Measurements from ENCODE around the gene HTR7.

The HTR7 gene

GRCh38 chr10:90740265-90740664, 117.6 kb downstream of the HTR7 start:
- no peak for DNase-seq (ENCODE audit: low read depth)

- DNase-seq (ENCODE audit: low read depth) = no peak
These were observed 119.0 kb downstream of the HTR7 start for GRCh38 chr10:90738885-90739284.

DNA sequence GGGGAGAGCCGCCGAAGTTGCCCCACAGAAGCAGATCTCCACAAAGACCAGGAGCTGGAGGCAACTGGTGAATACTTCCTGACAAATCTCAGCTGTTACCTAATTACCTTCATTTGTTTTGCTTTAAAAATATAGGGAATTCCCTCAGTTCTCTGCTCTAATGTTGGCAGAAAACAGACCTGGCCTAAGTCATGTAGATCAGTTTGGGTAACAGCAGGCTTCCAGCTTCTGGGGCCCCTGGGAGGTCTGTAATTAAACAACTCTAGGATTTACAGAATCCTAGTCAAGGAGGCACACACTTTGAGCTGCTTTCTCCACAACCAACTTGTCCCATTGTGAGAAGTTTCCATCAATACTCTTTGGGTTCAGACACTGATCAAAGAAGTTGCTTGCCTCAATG, 123.4 kb downstream of the HTR7 start:
- DNase-seq (ENCODE audit: low read depth) = no peak

DNA sequence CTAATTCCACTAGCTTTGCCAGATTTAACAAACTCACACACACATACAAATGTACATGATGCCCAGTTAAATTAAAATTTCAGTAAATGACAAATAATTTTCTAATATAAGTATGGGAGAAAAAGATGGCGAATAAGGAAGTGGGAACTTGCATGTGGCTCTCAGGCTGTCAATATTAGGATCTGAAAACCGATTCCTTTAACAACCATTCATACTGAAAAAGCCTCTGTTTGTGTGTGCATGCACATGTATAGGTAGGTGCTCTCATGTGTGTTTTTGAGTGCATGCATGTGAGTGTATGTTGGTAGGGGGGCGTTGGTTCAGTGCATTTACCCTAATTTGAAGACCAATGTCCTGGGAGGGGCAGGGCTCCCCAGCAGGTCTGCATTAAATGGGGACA, 125.3 kb downstream of the HTR7 start:
- no peak for DNase-seq (ENCODE audit: low read depth)

DNA sequence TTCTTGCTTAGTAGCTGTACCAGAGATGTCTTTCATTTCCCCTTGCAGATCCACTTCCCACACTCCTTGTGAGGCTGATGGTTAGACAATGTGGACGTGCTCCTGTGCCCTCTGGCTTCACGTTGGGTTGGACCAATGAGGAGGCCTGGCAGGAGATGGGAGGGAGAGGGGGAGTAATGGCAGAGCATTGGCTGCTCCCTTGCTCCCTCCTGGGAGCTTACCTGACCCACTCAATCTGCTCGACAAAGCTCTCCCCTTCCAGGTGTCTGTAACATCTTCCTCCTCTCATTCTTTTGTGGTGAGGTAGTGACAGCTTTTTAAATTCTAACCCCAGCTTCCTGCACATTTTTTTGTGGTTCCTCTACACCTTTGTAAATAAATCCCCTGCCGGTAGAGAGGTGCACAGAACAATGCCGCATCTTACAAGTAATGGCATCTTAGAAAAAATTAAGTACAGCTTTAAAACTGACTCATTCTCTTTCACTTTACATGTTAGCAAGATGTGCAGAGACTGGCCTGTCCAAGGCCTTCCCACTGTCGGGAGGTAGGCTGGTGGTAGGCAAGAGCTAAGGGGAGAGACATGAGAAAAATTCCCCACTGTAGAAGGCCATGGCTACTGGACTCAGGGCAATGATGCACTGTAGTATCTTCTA, 134.3 kb downstream of the HTR7 start:
- DNase-seq (ENCODE audit: low read depth) = no peak

DNA sequence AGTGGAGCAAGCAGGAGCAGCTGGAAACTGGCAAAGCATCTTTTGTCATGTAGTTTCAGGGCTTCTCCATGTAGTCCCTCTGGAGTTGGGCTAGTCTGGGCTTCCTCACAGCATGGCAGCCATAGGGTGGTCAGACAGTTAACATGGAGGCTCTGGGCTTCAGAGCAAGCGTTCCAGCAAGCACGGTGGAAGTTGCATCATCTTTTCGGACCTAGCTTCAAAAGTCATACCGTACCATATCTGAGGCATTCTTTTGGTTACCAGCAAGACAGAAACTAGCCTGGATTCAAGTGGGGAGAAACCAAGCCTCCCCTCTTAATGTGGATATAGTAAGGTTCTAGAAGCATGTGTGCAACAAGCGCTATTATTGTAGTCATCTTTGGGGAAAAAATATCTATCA, 135.0 kb downstream of the HTR7 start:
- no peak for DNase-seq (ENCODE audit: low read depth)

GRCh38 chr10:90718182-90718581, 139.7 kb downstream of the HTR7 start:
- peak; percentile 13 for DNase-seq (ENCODE audit: low read depth)

DNA sequence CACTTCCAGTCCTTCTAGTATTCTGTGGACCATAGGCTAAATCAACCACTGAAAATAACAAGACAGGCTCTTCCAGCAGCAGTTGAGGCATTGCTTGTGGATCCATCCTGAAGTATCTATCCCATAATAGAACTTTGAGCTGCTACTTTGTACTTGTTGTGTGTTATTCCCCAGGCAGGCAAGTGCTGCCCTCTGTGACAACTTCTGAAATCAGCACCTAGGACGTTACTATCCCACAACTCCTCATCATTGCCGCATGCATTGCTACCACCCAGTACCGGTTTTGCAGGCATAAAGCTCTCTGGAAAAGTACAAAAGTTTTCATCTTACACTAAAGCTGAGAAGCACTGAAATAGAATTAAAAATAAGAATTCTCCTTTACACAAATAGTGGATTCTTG, 145.3 kb downstream of the HTR7 start:
- no peak for DNase-seq (ENCODE audit: low read depth)

DNA sequence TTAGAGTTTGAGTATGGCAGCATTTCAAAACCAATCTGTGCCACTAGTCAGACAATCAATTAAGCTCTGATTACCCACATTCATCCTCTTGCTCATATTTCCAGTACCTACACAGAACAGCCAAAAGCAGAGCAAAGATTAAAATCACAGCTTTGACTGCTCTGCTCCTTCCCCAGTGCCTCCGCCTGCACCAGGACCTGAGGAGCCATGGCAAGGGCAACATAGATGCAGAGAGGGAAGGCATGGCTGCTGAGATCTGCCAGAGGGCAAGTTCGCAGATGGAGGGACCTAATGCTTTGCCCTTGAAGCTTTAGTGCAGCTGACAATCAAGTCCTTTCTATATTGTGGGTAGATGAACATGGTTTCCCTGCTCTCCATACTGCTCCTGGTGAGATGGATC, 148.1 kb downstream of the HTR7 start:
- no peak for DNase-seq (ENCODE audit: low read depth)

GRCh38 chr10:90707657-90708056, 150.2 kb downstream of the HTR7 start:
- DNase-seq (ENCODE audit: low read depth) = no peak

DNA sequence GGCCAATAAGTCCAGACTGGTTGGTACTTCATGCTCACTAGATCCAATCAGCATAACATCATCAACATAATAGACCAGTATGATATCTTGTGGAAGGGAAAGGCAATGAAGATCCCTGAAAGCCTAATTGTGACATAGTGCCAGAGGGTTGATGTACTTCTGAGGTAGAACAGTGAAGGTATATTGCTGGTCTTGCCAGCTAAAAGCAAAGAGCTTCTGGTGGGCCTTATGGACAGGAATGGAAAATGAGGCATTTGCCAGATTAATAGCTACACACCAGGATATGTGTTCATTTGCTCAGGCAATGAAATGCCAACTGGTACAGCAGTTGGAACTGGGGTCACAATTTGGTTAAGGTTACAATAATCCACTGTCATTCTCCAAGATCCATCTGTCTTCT, 156.4 kb downstream of the HTR7 start:
- DNase-seq (ENCODE audit: low read depth) = no peak

GRCh38 chr10:90695915-90696676, 161.7 kb downstream of the HTR7 start:
- no peak for DNase-seq (ENCODE audit: low read depth)

All from stromal cell of bone marrow (primary cell).